GM19372 (cell line): ENCODE data around the gene ILDR1.
"Not testable (repeated sequence)": the region's sequence is repeated elsewhere in the genome, so short reads cannot be mapped to it uniquely, and the experiment has no call there.

ENCODE experiments used
- ATAC-seq: cut with Tn5 transposase; IDR thresholded peaks from one replicate; pipeline ENCODE4 v1.9.1; 2021; ENCODE audit warnings: mild to moderate bottlenecking, low read depth, moderate library complexity; ENCODE audit not compliant: unreplicated experiment

Gene ILDR1

DNA sequence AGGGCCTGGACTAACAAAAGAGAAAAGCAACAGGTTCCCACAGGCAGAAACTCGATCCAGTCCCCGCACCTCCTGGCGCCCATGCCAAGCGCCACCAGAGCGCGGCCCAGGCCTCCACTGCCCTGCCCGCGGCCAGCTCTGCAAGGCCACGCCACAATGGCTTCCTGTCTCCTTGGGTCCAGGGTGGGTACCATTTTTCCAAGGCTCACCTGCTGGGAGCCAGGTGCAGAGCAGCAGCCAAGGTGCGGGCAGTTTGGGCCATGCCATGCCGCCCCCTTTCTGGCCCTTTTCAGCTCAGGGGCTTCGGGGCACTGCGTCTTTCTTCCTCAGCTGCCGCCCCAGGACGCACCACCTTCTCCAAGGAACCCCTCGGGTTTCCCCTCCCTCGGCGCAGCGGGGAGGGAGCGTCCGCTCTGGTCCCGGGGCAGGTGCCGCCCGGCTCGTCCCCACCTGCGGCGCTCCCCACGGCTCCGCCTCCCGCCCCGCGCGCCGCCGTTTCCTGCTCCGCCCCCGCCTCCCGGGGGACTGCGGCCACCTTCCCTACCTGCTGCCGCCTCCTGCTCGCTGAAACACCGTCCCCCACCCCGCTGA, at the start of gene ILDR1:
ILDR1 (minus strand) TSS at position 437 of the 591 bp plus-strand sequence; CDS start at position 267, 170 bp downstream.
- no peak for ATAC-seq

DNA sequence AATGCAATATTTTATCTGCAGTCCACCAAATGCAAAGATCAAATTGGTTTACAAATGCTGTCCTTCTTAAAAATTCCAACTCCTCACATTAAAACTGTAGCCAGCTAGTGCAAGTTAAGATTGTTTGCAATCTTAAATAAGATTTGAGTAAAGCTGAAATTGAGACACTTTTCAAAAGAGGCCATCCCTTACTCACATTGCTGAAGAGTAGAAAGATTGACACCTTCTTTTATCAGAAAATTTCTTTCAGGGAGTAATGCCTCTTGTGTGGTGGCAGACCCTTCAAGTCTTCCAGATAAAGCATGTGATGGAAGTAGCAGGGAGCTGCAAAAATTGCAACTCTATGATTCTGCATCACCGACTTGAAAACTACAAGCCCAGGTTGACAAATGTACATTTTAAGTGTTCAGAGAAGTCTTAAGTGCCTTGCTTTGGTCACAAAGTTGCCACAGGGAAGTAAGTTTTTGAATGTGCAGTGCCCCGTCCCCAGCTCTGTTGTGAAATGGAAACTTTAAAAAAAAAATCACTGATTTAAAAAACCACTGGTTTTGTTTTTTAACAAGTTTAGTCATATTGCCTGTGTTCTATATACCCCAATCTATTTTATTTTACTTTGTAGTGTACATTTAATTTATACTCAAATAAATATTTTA, 45.7 kb upstream of the ILDR1 start:
- ATAC-seq: peak; percentile 48

DNA sequence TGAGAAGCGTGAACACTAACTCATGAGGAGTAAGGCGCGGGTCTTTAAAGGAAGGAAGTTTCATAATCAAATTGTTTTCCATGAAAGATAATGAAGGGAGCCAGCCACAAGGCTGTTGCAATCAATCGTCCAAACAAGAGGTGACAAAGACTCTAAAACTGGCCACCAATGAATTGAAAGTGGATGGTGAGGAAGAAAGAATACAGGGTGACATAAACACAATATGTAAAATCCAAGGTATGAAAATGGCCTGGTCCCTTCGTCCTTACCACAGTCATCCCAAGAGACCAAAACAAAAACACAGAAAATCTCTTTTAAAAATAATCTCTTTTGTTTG, 45.1 kb upstream of the ILDR1 start:
- ATAC-seq: no peak

GRCh38 chr3:122066331-122067213, 44.5 kb upstream of the ILDR1 start:
- no peak for ATAC-seq

GRCh38 chr3:122064326-122064725, 42.3 kb upstream of the ILDR1 start:
- ATAC-seq: no peak

DNA sequence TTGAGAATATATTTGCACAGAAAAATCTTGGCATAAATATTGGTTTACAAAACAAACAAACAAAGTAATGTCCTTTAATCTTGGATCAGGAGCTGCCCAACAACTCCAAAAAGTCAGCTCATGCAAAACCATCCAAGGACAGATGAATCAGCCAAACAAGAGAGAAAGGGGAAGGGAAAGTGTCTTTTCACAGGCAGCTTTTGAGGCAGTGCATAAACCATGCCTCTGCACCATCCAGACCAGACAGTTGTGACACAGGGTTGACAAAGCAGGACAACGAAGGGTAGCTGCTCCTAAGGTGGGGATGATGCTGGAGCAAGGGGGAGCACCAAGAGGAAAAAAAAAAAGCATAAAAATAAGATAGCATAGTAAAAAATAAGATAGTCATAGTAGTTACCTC, 41.9 kb upstream of the ILDR1 start:
- no peak for ATAC-seq

DNA sequence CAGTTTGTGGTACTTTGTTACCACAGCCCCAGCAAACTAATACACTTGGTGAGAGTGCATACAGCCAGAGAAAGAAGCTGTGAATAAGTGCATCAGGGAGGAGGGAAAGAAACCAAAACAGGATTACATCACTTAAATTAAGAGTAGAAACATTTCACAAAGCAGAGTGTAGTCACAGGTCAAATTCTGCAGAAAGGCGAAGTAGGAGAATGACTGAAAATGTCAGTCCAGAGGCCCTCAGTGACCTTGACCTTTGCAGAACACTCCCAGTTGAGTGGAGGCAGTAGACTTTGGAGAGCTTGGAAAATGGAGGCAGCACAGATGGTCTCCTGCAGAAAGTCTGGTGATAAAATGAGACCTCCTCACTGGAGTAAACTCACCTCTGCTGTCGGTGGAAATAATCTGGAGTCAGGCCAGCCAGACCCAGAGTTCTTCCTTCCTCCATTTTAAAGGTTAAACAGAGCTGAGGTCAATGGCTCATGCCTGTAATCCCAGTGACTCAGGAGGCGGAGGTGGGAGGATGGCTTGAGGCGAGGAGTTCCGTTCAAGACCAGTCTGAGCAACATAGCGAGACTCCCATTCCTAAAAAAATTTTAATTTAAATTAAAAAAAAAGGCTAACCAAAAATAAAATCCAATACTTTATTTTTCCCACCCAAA, 38.1 kb upstream of the ILDR1 start:
- no peak for ATAC-seq

DNA sequence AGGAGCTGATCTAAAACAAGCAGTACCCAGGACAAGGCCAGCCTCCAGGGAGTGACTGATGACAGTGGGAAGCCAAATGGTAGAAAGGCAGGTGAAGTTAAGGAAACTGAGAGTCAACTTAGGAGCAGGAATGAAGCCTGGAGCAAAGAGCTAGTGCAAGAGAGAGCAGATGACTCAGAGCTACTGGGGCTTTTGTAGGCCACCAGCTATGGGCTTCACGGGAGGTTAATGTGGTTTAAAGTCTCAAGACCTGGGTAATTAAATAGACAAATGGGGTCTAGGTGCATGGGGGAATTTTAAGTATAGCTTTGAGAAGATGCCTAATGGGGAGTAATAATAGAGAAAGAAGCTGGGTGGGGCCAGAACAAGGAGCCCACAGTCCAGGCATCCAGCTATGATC, 36.2 kb upstream of the ILDR1 start:
- ATAC-seq: no peak

- no peak for ATAC-seq
These were observed 35.6 kb upstream of the ILDR1 start for GRCh38 chr3:122057671-122058070.

- ATAC-seq: peak; percentile 88
These were observed 33.2 kb upstream of the ILDR1 start, which contains the start of gene CD86 for GRCh38 chr3:122055215-122055614. Gene CD86 (plus strand): TSS chr3:122055362. CDS start chr3:122055490, 128 bp downstream.

DNA sequence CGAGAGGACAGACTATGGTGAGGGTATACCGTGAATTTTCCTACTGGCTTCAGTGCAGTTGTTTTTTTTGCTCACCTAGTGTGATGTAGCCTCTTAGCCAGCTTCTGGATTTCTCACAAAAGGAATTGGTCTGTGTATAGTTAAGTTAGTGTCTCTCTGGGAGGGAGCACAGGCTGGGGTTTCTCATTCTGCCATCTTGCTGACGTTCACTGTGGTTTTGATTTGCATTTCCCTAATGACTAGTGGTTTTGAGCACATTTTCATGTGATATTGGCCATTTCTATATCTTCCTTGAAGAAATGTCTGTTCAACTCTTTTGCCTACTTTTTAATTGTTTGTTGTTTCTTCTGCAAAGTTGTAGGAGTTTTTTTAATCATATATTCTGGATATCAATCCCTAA, 30.9 kb upstream of the ILDR1 start:
- no peak for ATAC-seq

DNA sequence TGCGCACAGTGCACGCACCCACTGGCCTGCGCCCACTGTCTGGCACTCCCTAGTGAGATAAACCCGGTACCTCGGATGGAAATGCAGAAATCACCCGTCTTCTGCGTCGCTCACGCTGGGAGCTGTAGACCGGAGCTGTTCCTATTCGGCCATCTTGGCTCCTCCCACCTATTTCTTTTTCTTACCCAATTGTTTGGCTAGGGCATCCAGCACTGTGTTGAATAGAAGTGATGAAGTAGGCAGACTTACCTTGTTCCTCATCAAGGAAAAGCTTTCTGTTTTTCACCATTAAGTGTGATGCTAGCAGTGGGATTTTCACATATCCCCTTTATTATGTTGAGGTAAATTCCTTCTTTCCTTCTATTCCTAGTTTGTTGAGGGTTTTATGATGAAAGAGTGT, 25.7 kb upstream of the ILDR1 start:
- ATAC-seq: not testable (repeated sequence)

DNA sequence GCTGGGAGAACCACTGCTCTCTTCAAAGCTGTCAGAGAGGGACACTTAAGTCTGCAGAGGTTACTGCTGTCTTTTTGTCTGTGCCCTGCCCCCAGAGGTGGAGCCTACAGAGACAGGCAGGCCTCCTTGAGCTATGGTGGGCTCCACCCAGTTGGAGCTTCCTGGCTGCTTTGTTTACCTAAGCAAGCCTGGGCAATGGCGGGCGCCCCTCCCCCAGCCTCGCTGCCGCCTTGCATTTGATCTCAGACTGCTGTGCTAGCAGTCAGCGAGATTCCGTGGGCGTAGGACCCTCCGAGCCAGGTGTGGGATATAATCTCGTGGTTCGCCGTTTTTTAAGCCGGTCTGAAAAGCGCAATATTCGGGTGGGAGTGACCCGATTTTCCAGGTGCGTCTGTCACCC, 25.2 kb upstream of the ILDR1 start:
- ATAC-seq: not testable (repeated sequence)

DNA sequence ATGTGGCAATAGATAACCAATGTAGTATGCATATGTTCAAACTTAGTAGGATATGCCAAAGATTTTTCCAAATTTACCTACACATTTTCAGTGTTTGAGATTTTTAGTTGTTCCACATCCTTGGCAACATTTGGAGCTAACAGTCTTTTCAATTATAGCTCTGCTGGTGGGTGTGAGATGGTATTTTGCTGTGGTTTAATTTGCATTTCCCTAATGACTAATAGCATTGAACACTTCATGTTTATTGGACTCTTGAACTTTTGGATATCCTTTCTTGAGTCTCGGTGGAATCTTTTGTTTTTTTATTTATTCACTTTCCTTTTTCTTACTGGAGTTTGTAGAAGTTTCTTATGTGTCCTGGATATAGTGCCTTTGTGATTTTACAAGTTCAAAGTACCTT, 11.0 kb upstream of the ILDR1 start:
- ATAC-seq: no peak

DNA sequence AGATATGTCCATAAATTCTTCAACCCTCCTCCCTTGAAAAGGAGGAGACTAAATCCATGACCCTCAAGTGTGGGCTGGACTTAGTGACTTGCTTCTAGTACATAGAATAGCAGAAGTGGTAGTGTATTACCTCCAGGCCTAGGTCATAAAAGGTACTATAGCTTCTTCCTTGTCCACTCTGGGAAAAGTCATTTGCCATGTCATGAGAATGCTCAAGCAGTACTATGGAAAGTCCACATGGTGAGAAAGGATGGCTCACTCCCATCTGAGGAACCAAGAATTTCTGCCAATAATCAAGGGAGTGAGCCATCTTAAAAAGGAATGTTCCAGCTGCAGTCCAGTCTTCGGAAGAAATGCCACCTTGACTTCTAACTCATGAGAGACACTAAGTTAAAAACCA, 10.5 kb upstream of the ILDR1 start:
- no peak for ATAC-seq

- no peak for ATAC-seq
These were observed 9.0 kb upstream of the ILDR1 start for GRCh38 chr3:122031123-122031468.

GRCh38 chr3:122030381-122031122, 8.5 kb upstream of the ILDR1 start:
- no peak for ATAC-seq

GRCh38 chr3:122025296-122025695, 3.2 kb upstream of the ILDR1 start:
- peak; percentile 73 for ATAC-seq

GRCh38 chr3:122024800-122025199, 2.8 kb upstream of the ILDR1 start:
- no peak for ATAC-seq

GRCh38 chr3:122023335-122023910, 1.4 kb upstream of the ILDR1 start:
- ATAC-seq: no peak
